ENCODE data around the gene HAT1.

HAT1 gene

DNA sequence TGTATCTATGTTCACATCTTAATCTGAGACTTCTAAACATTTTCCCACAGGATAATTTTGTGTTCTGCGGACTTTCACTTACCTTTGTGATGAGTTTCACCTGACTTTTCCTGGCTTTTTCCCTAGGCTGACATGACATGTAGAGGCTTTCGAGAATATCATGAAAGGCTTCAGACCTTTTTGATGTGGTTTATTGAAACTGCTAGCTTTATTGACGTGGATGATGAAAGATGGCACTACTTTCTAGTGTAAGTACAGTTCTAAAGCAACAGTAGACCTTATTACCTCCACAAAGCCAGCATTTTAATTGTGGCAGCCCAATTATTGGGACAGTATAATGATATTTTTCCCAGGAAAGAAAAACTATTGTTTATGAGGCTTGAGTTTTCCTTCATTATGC, 43.4 kb downstream of the HAT1 start:
- TF ChIP-seq, protein P1, sequence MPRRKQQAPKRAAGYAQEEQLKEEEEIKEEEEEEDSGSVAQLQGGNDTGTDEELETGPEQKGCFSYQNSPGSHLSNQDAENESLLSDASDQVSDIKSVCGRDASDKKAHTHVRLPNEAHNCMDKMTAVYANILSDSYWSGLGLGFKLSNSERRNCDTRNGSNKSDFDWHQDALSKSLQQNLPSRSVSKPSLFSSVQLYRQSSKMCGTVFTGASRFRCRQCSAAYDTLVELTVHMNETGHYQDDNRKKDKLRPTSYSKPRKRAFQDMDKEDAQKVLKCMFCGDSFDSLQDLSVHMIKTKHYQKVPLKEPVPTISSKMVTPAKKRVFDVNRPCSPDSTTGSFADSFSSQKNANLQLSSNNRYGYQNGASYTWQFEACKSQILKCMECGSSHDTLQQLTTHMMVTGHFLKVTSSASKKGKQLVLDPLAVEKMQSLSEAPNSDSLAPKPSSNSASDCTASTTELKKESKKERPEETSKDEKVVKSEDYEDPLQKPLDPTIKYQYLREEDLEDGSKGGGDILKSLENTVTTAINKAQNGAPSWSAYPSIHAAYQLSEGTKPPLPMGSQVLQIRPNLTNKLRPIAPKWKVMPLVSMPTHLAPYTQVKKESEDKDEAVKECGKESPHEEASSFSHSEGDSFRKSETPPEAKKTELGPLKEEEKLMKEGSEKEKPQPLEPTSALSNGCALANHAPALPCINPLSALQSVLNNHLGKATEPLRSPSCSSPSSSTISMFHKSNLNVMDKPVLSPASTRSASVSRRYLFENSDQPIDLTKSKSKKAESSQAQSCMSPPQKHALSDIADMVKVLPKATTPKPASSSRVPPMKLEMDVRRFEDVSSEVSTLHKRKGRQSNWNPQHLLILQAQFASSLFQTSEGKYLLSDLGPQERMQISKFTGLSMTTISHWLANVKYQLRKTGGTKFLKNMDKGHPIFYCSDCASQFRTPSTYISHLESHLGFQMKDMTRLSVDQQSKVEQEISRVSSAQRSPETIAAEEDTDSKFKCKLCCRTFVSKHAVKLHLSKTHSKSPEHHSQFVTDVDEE (CRISPR knock-in tag; IDR thresholded peaks at IDR 0.05): no peak
- TF ChIP-seq ISL1 (CRISPR knock-in tag; IDR thresholded peaks at IDR 0.05) (no peak), BACH2 (CRISPR knock-in tag; IDR thresholded peaks at IDR 0.05; ENCODE audit: borderline replicate concordance) (no peak), ZFP3 (CRISPR knock-in tag; IDR thresholded peaks at IDR 0.05) (no peak), ZNF565 (CRISPR knock-in tag; conservative IDR thresholded peaks at IDR 0.05; ENCODE audit: low read depth) (no peak), PPARA (CRISPR knock-in tag; IDR thresholded peaks at IDR 0.05; ENCODE audit: borderline replicate concordance) (no peak), GLIS3 (CRISPR knock-in tag; IDR thresholded peaks at IDR 0.05) (no peak)
- TF ChIP-seq, protein P2, sequence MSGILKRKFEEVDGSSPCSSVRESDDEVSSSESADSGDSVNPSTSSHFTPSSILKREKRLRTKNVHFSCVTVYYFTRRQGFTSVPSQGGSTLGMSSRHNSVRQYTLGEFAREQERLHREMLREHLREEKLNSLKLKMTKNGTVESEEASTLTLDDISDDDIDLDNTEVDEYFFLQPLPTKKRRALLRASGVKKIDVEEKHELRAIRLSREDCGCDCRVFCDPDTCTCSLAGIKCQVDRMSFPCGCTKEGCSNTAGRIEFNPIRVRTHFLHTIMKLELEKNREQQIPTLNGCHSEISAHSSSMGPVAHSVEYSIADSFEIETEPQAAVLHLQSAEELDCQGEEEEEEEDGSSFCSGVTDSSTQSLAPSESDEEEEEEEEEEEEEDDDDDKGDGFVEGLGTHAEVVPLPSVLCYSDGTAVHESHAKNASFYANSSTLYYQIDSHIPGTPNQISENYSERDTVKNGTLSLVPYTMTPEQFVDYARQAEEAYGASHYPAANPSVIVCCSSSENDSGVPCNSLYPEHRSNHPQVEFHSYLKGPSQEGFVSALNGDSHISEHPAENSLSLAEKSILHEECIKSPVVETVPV (CRISPR knock-in tag; IDR thresholded peaks at IDR 0.05): no peak
- TF ChIP-seq, protein P3, sequence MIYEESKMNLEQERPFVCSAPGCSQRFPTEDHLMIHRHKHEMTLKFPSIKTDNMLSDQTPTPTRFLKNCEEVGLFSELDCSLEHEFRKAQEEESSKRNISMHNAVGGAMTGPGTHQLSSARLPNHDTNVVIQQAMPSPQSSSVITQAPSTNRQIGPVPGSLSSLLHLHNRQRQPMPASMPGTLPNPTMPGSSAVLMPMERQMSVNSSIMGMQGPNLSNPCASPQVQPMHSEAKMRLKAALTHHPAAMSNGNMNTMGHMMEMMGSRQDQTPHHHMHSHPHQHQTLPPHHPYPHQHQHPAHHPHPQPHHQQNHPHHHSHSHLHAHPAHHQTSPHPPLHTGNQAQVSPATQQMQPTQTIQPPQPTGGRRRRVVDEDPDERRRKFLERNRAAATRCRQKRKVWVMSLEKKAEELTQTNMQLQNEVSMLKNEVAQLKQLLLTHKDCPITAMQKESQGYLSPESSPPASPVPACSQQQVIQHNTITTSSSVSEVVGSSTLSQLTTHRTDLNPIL (CRISPR knock-in tag; IDR thresholded peaks at IDR 0.05; ENCODE audit: low read depth): no peak
- ATAC-seq: no peak

DNA sequence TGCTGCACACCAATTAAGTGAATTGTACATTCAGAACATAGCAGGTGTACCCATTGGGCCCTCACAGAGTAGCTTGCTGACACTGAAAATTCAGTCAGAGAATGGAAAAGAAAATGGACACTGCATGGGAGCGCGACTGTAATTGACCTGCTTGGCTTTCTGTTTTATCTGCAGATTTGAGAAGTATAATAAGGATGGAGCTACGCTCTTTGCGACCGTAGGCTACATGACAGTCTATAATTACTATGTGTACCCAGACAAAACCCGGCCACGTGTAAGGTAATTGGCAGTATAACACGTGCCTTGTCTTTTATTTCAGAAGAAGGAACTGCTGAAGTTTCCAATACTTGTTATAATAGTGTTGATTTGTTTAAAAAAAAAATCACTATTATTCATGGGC, 44.0 kb downstream of the HAT1 start:
- ATAC-seq: no peak

DNA sequence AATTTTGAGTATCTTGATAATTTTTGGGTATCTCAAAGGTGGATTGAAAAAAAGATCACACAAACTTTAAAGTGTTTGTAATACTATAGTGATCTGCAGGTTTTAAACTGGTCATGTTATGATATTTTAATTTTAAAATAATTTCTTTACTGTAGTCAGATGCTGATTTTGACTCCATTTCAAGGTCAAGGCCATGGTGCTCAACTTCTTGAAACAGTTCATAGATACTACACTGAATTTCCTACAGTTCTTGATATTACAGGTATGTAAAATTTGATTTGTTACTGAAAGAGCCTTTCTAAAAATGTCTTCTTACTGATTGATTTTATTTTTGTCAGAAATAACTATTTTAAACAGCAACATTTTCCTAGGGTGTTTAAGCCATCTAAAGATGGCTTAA, 44.4 kb downstream of the HAT1 start:
- TF ChIP-seq, protein P2 (CRISPR knock-in tag; IDR thresholded peaks at IDR 0.05): no peak
- TF ChIP-seq ZFP30 (CRISPR knock-in tag; IDR thresholded peaks at IDR 0.05) (no peak), BACH2 (CRISPR knock-in tag; IDR thresholded peaks at IDR 0.05; ENCODE audit: borderline replicate concordance) (no peak), ZNF565 (CRISPR knock-in tag; conservative IDR thresholded peaks at IDR 0.05; ENCODE audit: low read depth) (no peak), ARNTL (CRISPR knock-in tag; IDR thresholded peaks at IDR 0.05; ENCODE audit: borderline replicate concordance, low read depth) (no peak), PPARA (CRISPR knock-in tag; IDR thresholded peaks at IDR 0.05; ENCODE audit: borderline replicate concordance) (no peak), TOX (CRISPR knock-in tag; IDR thresholded peaks at IDR 0.05; ENCODE audit: borderline replicate concordance) (no peak), CSDC2 (CRISPR knock-in tag; IDR thresholded peaks at IDR 0.05) (no peak), OSR1 (CRISPR knock-in tag; IDR thresholded peaks at IDR 0.05) (no peak), ZNF70 (CRISPR knock-in tag; IDR thresholded peaks at IDR 0.05) (no peak), ZFP3 (CRISPR knock-in tag; IDR thresholded peaks at IDR 0.05) (no peak), TCF4 (CRISPR knock-in tag; IDR thresholded peaks at IDR 0.05; ENCODE audit: borderline replicate concordance) (no peak), ZC3H10 (CRISPR knock-in tag; IDR thresholded peaks at IDR 0.05) (no peak)
- TF ChIP-seq, protein P3 (CRISPR knock-in tag; IDR thresholded peaks at IDR 0.05; ENCODE audit: low read depth): no peak
- TF ChIP-seq, protein P1 (CRISPR knock-in tag; IDR thresholded peaks at IDR 0.05): no peak

More for the DNA sequence above, 44.0 kb downstream of the HAT1 start:
- TF ChIP-seq ZNF8 (CRISPR knock-in tag; IDR thresholded peaks at IDR 0.05): no peak
- TF ChIP-seq, protein P4, sequence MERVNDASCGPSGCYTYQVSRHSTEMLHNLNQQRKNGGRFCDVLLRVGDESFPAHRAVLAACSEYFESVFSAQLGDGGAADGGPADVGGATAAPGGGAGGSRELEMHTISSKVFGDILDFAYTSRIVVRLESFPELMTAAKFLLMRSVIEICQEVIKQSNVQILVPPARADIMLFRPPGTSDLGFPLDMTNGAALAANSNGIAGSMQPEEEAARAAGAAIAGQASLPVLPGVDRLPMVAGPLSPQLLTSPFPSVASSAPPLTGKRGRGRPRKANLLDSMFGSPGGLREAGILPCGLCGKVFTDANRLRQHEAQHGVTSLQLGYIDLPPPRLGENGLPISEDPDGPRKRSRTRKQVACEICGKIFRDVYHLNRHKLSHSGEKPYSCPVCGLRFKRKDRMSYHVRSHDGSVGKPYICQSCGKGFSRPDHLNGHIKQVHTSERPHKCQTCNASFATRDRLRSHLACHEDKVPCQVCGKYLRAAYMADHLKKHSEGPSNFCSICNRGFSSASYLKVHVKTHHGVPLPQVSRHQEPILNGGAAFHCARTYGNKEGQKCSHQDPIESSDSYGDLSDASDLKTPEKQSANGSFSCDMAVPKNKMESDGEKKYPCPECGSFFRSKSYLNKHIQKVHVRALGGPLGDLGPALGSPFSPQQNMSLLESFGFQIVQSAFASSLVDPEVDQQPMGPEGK (CRISPR knock-in tag; IDR thresholded peaks at IDR 0.05; ENCODE audit: borderline replicate concordance): no peak
- TF ChIP-seq TCF4 (CRISPR knock-in tag; IDR thresholded peaks at IDR 0.05; ENCODE audit: borderline replicate concordance): no peak
- TF ChIP-seq ESRRG (CRISPR knock-in tag; IDR thresholded peaks at IDR 0.05): no peak
- no peak for TF ChIP-seq ZNF70 (CRISPR knock-in tag; IDR thresholded peaks at IDR 0.05)
- TF ChIP-seq, protein P3 (CRISPR knock-in tag; IDR thresholded peaks at IDR 0.05; ENCODE audit: low read depth): no peak
- TF ChIP-seq ZNF565 (CRISPR knock-in tag; conservative IDR thresholded peaks at IDR 0.05; ENCODE audit: low read depth): no peak

More for the DNA sequence above, 44.4 kb downstream of the HAT1 start:
- ATAC-seq: no peak
